ENCODE data around the gene LMNTD2. TPM values are rescaled to one million over a fixed set of nuclear protein-coding genes. Genes with fewer than 3 reads are reported as not detected.

LMNTD2 gene
- total RNA-seq, 1 donor = 1.6 TPM

DNA sequence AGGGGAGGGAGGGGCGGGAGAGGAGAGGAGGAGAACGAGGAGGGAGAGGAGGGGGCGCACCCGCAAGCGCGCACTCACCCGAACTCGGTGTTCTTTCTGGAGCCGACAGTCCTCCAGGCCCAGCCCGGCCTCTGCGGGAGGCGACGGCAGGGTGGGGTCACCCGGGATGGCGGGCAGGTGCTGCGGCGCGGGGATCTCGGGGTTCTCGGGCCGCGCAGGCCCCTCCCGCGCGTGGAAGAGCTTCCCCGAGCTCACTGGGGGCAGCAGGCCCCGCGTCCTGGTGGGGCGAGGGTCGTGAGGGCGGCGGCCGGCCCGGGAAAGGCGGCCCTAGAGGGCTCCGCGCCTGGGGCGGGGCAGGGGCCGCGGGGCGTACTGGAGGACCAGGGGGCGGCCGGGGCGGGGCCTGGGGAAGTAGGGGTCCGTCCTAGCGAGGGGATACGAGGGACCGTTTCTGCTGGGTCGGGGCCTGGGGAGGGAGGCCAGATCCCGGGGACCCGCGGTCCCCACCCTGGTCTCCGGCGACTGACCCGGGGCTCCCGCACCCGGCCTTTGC lies 5.2 kb downstream of the LMNTD2 start:
- DNase-seq (ENCODE audit: low read depth in 2 of 3, low spot score in 2 of 3) = no peak

DNA sequence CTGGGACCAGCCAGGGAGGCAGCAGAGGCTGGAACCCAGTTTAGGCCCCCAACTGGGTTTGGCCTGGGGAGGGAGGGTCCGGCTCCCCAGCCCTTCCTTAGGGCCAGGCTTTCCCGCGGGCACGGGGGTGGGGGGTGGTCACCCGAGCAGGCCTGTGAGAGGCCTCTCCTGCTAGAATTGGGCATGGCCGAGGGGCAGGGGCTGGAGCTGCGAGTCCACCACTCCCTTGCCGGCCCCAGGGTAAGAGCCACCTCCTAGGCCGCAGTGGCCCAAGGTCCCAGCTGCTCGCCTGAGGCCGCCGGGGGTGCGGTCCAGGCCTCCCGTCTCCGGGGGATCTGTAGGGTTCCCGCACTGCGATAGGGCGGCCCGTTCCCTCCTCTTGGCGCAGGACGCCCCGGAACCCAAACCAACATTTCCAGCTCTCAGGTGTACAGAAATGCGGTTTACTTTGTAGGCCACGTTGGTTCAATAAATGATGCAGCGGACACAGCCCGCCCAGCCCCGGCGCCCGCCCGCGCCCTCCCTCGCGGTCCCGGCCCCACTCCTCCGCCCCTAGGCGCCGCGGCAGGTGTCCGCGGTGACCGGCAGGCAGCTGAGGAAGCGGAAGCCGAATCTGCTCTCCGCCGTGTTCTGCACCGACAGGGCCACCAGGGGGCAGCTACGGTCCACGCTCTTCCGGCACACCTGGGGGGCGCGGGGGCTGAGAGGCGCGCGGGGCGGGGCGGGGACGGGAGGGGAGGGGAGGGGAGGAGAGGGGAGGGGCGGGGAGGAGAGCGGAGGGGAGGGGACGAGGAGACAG lies 5.9 kb downstream of the LMNTD2 start:
- DNase-seq (ENCODE audit: low read depth in 2 of 3, low spot score in 2 of 3) = peak in 2 of 3 donors; percentile 72 to 73

DNA sequence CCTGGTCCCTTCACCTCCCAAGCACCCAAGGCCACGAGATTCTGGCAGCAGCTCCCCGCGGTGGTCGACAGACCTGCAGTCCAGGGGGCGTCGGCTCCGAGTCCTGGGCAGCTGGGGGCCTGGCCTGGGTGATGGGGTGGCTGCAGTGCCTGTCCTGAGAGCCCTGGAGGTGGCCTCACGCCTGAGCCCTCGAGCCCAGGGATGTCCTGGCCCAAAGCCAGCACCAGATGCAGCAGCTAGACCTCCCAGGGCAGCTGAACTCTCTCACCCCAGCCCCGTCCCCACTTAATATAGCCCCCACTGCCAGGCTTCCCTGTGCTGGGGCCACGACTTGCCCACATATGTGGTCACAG lies 6.6 kb downstream of the LMNTD2 start:
- no peak for DNase-seq (ENCODE audit: low read depth in 2 of 3, low spot score in 2 of 3)

DNA sequence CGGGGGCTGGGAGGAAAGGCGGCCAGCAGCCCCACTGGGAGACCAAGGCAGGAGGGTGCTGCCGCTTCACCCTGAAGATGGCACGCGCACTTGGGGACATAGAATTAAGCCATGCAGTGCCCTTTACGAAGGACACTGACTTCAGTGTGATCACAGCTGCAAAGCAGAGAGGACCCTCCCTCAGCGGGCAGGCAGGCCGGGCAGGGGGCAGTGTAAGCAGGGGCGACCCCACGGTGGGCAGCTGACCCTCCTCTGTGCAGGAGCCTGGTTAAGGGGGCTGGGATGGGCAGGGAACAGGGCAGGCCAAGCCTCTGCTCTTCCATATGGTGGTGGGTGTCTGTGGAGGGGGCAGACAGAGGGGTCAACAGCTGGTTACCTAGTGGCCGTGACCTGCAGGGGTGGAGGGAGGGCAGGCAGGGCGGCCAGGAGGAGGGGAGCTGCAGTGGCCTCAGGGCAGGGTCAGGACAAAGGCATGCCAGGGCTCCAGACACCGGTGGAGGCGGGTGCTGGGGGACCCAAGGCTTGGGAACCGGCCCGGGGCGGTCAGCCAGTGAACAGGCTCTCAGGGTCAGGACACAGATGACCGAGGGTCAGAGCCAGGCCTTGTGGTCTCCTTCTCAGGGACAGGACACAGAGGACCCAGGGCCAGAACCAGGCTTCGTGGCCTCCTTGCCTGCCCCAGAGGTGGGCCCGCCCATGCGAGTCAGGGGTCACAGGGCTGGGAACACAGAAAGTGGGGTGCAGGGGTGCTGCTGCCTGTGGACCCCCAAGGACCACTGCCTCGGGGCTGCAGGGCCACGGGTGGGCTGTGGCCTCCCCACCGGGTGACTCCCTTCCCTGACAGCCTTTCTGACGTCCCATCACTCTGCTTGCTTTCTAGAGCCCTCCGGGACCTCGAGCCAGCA lies 7.2 kb downstream of the LMNTD2 start:
- no peak for DNase-seq (ENCODE audit: low read depth in 2 of 3, low spot score in 2 of 3)

DNA sequence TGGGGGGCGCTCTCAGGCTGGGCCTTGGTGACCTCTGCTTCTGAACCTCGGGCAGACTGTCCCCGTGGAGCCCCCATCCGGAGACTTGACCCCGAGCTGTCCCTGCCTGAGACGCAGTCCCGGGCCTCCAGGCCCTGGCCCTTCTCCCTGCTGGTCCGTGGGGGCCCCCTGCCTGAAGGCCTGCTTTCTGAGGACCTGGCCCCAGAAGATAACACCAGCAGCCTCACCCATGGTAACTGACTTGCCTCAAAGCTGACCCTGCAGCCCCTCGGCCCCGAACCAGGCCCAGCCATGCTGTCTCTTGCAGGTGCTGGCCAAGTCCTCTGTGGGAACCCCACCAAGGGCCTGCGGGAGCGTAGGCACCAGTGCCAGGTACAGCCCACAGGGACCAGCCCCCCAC lies 8.9 kb downstream of the LMNTD2 start:
- DNase-seq (ENCODE audit: low read depth in 2 of 3, low spot score in 2 of 3) = no peak

DNA sequence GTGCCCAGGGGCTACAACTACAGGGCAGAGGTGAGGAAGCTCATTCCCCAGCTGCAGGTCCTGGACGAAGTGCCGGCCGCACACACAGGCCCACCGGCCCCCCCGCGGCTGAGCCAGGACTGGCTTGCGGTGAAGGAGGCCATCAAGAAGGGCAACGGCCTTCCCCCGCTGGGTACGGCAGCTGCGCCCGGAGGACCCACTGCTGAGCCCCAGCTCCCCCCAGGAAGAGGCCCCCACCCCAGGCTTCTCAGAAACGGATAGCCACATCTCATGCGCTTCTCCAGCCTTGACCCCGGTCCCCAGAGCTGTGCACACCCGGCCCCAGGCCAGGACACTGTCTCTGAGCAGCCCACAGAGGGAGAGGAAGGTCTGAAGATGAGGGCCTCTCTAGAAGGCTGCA lies 9.4 kb downstream of the LMNTD2 start:
- DNase-seq (ENCODE audit: low read depth in 2 of 3, low spot score in 2 of 3) = no peak

DNA sequence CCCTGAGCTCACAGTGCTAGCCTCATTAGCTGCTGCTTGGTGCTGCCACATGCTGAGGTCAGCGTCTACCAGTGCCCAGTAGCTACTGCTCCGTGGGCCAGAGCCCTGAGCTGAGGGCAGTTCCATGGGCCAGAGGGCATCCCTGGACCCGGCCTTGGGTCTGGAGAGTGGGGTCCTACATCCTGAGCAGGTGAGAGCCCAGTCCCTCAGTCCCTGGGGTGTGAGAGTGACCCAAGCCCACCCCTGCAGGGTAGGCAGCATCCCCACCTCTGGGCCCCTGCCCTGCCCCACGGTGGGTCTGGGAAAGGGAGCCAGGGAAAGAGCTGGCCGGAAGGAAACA lies 9.8 kb downstream of the LMNTD2 start:
- no peak for DNase-seq (ENCODE audit: low read depth in 2 of 3, low spot score in 2 of 3)

DNA sequence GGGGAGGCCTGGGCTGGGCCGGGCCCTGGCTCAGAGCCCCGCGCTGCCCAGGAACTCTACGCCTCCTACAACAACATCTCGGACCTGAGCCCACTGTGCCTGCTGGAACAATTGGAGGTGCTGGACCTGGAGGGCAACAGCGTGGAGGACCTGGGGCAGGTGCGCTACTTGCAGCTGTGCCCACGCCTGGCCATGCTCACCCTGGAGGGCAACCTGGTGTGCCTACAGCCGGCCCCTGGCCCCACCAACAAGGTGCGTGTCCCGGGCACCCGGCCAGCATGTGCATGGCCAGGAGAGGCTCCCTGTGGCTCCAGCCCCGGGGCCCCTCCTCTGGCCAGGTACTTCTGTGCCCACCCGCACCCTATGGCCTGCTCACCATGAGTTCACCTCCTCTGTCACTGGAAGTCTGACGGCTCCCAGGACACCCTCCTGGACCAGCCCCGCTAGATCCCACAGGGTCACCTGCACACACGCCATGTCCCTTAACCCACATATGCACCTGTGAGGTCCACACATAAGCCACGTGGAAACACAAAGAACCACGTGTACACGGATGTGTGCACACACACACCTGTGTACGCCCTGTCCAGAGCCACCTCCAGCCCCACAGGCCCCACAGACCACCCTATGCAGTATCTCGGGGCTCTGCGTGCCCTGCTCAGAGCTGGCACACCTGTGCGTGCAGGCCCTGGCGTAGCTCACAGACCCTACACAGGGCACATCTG lies 10.4 kb downstream of the LMNTD2 start:
- DNase-seq (ENCODE audit: low read depth in 2 of 3, low spot score in 2 of 3) = no peak

DNA sequence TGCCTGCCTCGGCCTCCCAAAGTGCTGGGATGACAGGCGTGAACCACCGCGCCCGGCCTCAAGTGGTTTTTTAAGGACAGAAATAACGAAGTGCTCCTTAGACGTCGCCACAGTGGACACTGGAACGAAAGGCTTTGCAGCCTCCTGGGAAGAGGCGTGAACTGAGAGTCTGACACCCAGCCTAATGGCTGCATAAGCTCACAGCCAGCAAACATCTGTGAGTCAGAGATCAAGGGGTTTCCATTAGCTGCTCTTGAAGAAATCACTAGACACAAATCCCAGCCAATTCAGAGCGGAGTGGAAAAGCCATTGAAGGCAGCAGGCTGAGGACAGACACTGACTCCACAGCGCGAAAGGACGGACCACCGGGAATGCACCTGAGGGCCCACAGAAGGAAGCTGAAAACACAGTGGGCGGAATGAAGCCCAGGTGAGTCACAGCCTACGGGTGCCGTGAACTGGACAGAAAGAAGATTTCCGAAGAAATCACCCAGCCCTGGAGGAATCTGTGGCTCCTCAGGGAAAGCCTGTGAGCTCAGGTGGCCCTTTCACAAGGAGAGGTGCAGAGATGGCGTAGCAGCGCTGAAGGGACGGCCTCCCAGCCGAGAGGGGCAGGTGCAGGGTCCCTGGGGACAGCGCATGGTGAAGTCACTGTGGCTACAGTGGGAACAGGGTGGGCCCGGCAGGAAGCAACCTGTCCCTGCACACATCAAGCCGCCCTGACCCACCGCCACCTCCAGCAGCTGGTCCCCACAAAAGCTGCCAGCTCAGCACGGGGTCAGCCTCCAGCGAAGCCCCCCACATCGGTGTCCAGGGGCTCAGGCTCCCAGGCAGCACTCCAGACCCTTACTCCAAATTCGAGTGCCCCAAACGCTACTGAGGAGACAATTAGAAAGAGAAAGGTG lies 11.6 kb downstream of the LMNTD2 start:
- no peak for DNase-seq (ENCODE audit: low read depth in 2 of 3, low spot score in 2 of 3)

DNA sequence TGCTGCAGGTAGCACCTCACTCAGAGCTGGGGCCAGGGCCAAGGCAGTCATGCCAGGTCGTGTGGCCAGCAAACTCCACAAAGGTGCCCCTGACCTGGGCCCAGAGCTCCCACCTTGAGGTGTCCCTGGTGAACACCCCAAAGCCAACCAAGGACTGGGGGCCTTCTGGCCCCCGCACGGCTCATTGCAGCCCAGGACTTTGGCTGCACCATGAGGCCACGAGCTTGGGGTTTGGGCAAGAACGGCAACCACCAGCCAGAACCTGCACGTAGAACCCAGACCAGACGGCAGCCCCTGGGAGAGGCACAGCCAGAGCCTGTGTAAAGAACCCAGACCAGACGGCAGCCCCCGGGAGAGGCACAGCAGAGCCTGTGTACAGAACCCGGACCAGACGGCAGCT lies 15.4 kb downstream of the LMNTD2 start:
- no peak for DNase-seq (ENCODE audit: low read depth in 2 of 3, low spot score in 2 of 3)

DNA sequence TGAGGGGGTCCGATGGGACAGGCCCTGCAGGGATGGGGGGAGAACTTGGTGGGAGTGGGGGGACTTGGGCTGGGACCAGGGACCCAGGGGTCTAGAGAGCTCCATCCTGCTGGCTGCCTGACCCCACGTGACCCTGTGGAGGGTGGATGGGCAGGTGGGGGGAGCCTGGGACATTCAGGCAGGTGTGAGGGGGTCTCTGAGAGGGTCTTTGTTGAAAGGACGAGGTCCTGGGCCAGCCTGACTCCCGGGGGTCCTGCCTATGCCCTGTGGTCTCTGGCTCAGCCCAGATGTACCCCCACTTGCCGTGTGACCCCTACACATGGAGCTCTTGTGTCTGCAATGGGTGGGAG lies 15.7 kb downstream of the LMNTD2 start:
- DNase-seq (ENCODE audit: low read depth in 2 of 3, low spot score in 2 of 3) = no peak

DNA sequence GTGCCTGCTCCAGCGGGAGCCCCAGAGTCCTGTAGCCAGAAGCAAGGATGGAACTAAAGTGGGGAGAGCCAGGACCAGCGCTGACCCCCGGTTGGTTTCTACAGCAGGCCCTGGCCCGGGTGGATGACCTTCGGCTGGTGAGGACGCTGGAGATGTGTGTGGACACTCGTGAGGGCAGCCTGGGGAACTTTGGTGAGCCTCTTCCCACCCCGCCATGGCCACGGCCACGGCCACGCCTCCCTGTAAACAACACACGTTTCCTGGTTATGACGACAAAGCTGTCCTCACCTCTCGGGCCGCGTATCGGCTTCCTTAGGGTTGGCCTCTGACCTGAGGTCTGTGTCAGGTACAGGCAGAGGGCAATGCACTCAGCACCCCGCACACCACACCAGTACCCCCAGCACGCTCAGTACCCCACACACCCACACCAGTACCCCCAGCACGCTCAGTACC lies 19.1 kb downstream of the LMNTD2 start:
- no peak for DNase-seq (ENCODE audit: low read depth in 2 of 3, low spot score in 2 of 3)

DNA sequence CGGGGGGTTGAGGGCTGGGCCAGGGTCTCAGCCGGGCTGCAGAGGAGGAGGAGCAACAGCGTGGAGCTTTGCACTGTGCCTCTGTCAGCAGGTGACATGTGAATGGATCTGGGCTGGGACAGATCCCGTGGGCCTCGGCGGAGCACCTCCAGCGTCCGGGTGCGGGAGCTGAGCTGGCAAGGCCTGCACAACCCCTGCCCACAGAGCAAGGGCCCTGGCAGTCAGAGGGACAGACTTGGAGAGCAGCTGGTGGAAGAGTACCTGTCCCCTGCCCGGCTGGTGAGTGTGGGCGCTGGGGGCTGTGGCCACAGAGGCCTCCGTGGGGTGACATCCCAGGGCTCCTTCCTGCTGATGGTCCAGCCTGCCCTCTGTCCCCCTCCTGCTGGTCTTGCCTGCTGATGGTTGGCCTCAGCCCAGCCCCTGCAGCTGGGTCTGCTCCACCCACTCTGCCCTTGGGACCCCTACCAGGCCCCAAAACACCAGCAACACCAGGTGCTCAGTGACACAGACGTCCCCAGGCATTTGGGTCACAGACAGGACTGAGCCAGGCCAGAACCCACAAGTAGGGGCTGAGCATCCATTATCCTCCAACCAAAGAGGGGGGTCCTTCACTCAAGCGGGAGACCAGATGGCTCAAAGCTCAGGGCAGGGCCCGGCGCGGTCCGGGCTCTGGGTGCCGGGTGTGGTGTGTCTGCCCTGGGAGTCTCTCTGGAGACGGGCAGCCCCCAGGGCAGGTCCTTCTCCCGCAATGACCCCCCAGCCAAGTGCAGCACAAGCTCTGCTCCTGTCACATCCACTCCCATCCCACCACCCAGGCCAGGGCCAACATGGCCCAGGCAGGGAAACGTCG lies 19.7 kb downstream of the LMNTD2 start:
- DNase-seq (ENCODE audit: low read depth in 2 of 3, low spot score in 2 of 3) = no peak

DNA sequence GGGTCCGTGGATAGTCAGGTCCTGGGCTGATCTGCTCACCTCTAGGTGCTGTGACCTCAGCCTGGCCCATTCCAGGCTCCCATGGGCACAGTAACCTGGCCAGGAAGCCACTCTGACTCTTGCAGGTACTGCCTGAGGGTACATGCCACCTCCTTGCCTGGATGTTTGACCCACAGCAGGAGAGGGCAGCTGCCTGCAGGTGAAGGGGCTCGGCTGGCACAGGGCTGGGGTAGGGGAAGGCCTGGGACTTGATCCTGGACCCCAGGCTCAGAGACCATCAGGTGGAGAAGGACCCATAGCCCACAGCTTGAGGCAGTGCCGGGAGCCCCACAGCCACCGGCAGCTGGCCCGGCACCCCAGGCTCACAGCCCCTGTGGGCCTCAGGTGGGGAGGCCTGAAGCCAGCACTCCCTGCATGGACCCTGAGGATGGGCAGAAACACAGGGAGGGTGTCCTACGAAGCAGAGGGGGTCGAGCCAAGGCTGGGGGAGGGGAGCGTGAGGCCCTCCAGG lies 20.5 kb downstream of the LMNTD2 start:
- no peak for DNase-seq (ENCODE audit: low read depth in 2 of 3, low spot score in 2 of 3)

DNA sequence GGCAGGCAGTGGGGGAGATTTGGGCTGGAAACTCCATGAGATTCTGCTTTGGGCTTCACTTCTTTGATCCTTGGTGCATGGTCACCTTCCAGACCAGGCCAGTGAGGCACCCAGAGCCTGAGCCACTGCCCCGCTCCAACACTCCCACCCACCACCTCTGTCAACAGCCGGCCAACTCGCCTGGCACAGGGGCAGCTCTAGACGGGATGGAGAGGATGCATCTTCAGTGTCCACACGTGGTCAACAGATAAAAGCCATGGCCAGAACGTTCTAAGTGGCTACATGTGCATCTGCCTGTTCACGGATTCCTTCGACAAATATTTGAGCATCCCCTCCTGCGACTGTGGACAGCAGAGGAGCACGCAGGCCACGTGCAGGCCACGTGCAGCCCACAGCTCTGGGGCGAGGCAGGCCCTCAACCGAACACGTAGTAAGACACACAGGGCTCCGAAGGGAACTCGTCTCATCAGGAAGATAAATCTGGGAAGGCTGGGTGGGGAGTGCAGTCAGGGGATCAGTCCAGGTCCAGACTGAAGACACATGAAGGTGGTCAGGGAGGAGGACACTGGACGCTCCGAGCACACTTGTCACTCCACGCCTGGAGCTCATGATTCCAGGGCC lies 22.0 kb downstream of the LMNTD2 start:
- no peak for DNase-seq (ENCODE audit: low read depth in 2 of 3, low spot score in 2 of 3)

DNA sequence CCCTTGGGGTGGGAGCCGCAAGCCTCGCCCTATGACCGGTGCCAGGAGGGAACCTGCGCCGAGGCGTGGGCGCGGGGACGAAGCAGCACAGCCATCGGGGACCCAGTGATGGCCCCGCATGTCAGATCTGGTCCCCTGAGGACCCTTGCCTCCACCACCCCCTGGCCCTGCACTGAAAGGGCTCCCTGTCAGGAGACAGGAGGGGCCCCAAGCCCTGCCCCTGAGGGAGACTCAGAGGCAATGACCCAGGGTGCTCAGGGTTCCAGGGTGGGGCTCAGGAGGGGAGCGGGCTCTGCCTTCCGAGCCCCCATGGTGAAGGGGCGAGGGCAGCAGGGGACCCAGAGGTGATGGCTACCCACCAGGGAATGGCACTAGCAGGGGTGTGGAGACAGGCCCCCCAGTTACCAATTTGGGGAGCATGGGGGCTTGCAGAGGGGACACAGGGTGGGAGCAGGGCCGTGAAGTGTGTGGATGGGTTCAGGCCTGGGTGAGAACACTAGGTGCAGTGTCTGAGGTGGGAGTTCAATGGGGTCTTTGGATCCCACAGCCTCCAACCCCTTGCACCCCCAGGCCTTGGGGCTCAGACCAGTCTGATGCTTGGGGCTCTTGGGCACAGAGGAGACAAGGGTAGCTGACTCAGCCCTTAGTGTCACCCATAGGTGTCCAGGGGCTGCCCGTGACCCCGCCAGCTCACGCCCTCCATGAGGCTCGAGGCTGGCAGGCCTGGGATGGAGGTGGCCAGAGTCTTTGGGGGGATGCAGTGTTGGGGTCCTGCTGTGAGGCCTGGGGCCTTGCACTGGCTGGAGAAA lies 22.7 kb downstream of the LMNTD2 start:
- no peak for DNase-seq (ENCODE audit: low read depth in 2 of 3, low spot score in 2 of 3)

DNA sequence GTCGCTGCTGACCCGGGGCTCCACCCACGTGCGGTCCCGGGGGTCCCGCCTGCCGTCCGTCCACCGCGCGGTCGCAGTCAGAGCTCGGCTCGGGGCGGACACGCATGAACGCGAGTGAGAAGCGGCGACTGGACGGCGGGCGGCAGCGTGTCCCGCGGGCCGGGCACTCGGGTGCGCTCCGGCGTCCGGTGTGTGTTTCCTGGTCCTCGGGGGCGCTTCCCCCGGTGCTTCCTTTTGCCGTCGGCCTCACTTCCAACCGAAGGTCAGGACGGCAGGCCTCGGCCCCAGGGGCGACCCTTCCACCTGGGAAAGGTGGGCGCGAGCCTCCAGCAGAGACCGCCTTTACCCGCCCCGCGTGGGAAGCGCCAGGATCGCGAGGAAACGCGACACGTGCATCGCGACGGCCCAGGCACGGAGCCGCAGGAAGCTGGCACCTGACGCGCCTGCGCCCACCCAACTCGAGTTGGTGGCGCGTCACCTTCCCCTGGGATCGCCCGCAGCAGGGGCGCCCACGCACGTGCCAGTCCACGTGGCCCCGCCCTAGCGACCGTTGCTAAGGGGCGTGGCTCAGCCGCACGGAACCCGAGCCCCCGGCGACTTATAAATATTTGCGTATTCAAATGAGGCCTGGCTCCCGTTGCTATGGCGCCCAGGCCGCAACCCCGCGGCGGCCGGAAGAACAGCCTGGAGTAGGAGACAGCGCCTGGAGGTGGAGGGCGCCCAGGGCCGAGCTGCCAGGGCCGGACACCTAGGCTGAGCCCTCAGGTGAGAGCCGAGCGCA lies 23.5 kb downstream of the LMNTD2 start, which contains the start of gene LRRC56:
LRRC56 (plus strand) TSS at position 687 of the 781 bp plus-strand sequence. CDS start 3,158 bp downstream, outside the sequence.
- DNase-seq (ENCODE audit: low read depth in 2 of 3, low spot score in 2 of 3) = peak; percentile 86 to 92 (median 90)
